GM23338 (cell line): ENCODE data around the gene CAMTA1. TPM values are rescaled to one million over a fixed set of nuclear protein-coding genes. Genes with fewer than 3 reads are reported as not detected.

Source experiments
- ATAC-seq: fragments of 200-7000 bp; cut with Tn5 transposase; 3 replicates; pipeline ENCODE4 v1.9.1; 2020
- DNase-seq: peaks from one replicate; pipeline ENCODE4 v3.0.0-alpha.2; 2015; ENCODE audit warnings: low spot score
- H2AFZ ChIP-seq: fragments of 200-600 bp; sonication (generic); 2 replicates; pipeline ENCODE4 v1.8.0; 2016; ENCODE audit warnings: antibody characterized with exemption, mild to moderate bottlenecking, moderate library complexity
- H3F3A ChIP-seq: fragments of 200-600 bp; sonication (generic); replicated peaks from 2 replicates; pipeline ENCODE4 v1.8.0; 2017; ENCODE audit warnings: antibody characterized with exemption, mixed run types, low read depth
- H3K27ac ChIP-seq: fragments of 200-600 bp; sonication (generic); 2 replicates; pipeline ENCODE4 v1.6.1; 2016; ENCODE audit warnings: low read depth
- H3K27me3 ChIP-seq: fragments of 200-600 bp; sonication (generic); 2 replicates; pipeline ENCODE4 v1.8.0; 2016; ENCODE audit warnings: mild to moderate bottlenecking, mixed run types, moderate library complexity; ENCODE audit not compliant: insufficient read depth
- H3K36me3 ChIP-seq: fragments of 200-600 bp; sonication (generic); 2 replicates; pipeline ENCODE4 v1.8.0; 2016; ENCODE audit warnings: mild to moderate bottlenecking; ENCODE audit not compliant: insufficient read depth
- H3K4me1 ChIP-seq: fragments of 200-600 bp; sonication (generic); 2 replicates; pipeline ENCODE4 v1.8.0; 2016; ENCODE audit warnings: mild to moderate bottlenecking, moderate library complexity; ENCODE audit not compliant: insufficient read depth
- H3K4me2 ChIP-seq: fragments of 200-600 bp; sonication (generic); 2 replicates; pipeline ENCODE4 v1.7.1; 2017; ENCODE audit warnings: mixed run types
- H3K4me3 ChIP-seq: fragments of 200-600 bp; sonication (generic); 2 replicates; pipeline ENCODE4 v1.6.1; 2016; ENCODE audit warnings: mixed run types
- H3K79me2 ChIP-seq: fragments of 200-600 bp; sonication (generic); replicated peaks from 2 replicates; pipeline ENCODE4 v1.8.0; 2017; ENCODE audit warnings: mild to moderate bottlenecking; ENCODE audit not compliant: insufficient read depth
- H3K9me2 ChIP-seq: fragments of 200-600 bp; sonication (generic); 2 replicates; pipeline ENCODE4 v1.8.0; 2017; ENCODE audit not compliant: insufficient read depth
- H4K20me1 ChIP-seq: fragments of 200-600 bp; sonication (generic); replicated peaks from 2 replicates; pipeline ENCODE4 v1.8.0; 2017; ENCODE audit warnings: mild to moderate bottlenecking; ENCODE audit not compliant: insufficient read depth
- H3K27ac Mint-ChIP-seq: 2 replicates; pipeline ENCODE4 v1.8.0; 2020; ENCODE audit warnings: inconsistent platforms, mild to moderate bottlenecking, moderate library complexity, mixed read lengths
- H3K27me3 Mint-ChIP-seq: 3 replicates; pipeline ENCODE4 v1.8.0; 2022; ENCODE audit warnings: low read depth, mild to moderate bottlenecking, moderate library complexity, mixed read lengths, inconsistent platforms; ENCODE audit not compliant: insufficient read depth, poor library complexity
- H3K36me3 Mint-ChIP-seq: 3 replicates; pipeline ENCODE4 v1.8.0; 2021; ENCODE audit warnings: low read depth, mild to moderate bottlenecking, inconsistent platforms, moderate library complexity, mixed read lengths
- H3K4me1 Mint-ChIP-seq: 3 replicates; pipeline ENCODE4 v1.8.0; 2020; ENCODE audit warnings: mild to moderate bottlenecking, inconsistent platforms, mixed read lengths
- H3K4me3 Mint-ChIP-seq: 3 replicates; pipeline ENCODE4 v1.8.0; 2021; ENCODE audit warnings: moderate library complexity, mild to moderate bottlenecking, inconsistent platforms, mixed read lengths
- H3K9me3 Mint-ChIP-seq: 3 replicates; pipeline ENCODE4 v1.8.0; 2020; ENCODE audit warnings: moderate library complexity, mild to moderate bottlenecking, inconsistent platforms, mixed read lengths
- CREB1 ChIP-seq: fragments of 250-450 bp; sonication (Bioruptor Pico); IDR thresholded peaks from 2 replicates; pipeline ENCODE4 v1.5.0; 2020; ENCODE audit warnings: low read depth, mild to moderate bottlenecking, moderate library complexity
- CTCF ChIP-seq, 2 experiments: fragments of 200-600 bp in 1 of 2; sonication (generic) in 1 of 2; conservative IDR thresholded peaks; 2 replicates each; pipeline versions ENCODE4 v1.5.1 to v1.6.1; 2016 to 2017; ENCODE audit warnings: antibody characterized with exemption in 2 of 2, low read depth in 2 of 2, mild to moderate bottlenecking in 2 of 2, moderate library complexity in 1 of 2
- EZH2 ChIP-seq: fragments of 200-600 bp; sonication (generic); IDR thresholded peaks from one replicate; pipeline ENCODE4 v1.8.0; 2017; ENCODE audit warnings: antibody characterized with exemption, mild to moderate bottlenecking, low read depth; ENCODE audit not compliant: unreplicated experiment
- EZH2phosphoT487 ChIP-seq: fragments of 200-600 bp; sonication (generic); IDR thresholded peaks from one replicate; pipeline ENCODE4 v1.8.1; 2018; ENCODE audit warnings: antibody characterized with exemption; ENCODE audit not compliant: unreplicated experiment
- JUNB ChIP-seq: IDR thresholded peaks from one replicate; pipeline ENCODE4 v1.6.1; 2016; ENCODE audit warnings: antibody characterized with exemption; ENCODE audit not compliant: unreplicated experiment
- NANOG ChIP-seq: IDR thresholded peaks from 2 replicates; pipeline ENCODE4 v1.6.1; 2016; ENCODE audit warnings: antibody characterized with exemption, borderline replicate concordance
- POLR2AphosphoS5 ChIP-seq: IDR thresholded peaks from 2 replicates; pipeline ENCODE4 v1.6.1; 2016; ENCODE audit warnings: antibody characterized with exemption, low read depth
- REST ChIP-seq: IDR thresholded peaks from one replicate; pipeline ENCODE4 v1.6.1; 2018; ENCODE audit warnings: antibody characterized with exemption; ENCODE audit not compliant: unreplicated experiment
- STAT1 ChIP-seq: IDR thresholded peaks from one replicate; pipeline ENCODE4 v1.6.1; 2016; ENCODE audit warnings: antibody characterized with exemption; ENCODE audit not compliant: unreplicated experiment
- ZNF114 ChIP-seq: fragments of 250-450 bp; sonication (Bioruptor Pico); IDR thresholded peaks from 2 replicates; pipeline ENCODE4 v1.5.0; 2020; ENCODE audit warnings: mild to moderate bottlenecking, moderate library complexity
- ZNF331 ChIP-seq: fragments of 250-450 bp; sonication (Bioruptor Pico); IDR thresholded peaks from 2 replicates; pipeline ENCODE4 v1.5.0; 2020; ENCODE audit warnings: low read depth, mild to moderate bottlenecking, moderate library complexity
- ZNF462 ChIP-seq: fragments of 250-450 bp; sonication (Bioruptor Pico); IDR thresholded peaks from 2 replicates; pipeline ENCODE4 v1.5.0; 2020; ENCODE audit warnings: mild to moderate bottlenecking, moderate library complexity
- polyA plus RNA-seq: library from polyadenylated mRNA; unstranded; fragments of >200 nt; fragmentation: Nextera tagmentation; extraction: Ambion mirVana; gene quantifications from 2 replicates; pipeline ENCODE4 v1.2.1, GENCODE V29; 2016
- total RNA-seq: library from RNA; depleted of rRNA; stranded (reverse); fragments of >200 nt; shearing (Covaris generic); gene quantifications from 2 replicates; pipeline ENCODE4 v1.2.3, GENCODE V29; 2014
- TF ChIP-seq, protein P1 (sequence below): IDR thresholded peaks from 2 replicates; pipeline ENCODE4 v1.6.1; 2016; ENCODE audit warnings: antibody characterized with exemption

CAMTA1 gene
- total and polyA plus RNA-seq, 2 experiments from 2014 or later = 115 to 519 TPM

GRCh38 chr1:7632176-7632575 is 846.9 kb downstream of the CAMTA1 start:
- Histone ChIP-seq H3K9me2 (no peaks in the 10 kb centered on the region), H3K36me3 (no peaks in the 10 kb centered on the region), H3K4me3 (no peak overlapping the region), H4K20me1 (no peaks in the 10 kb centered on the region), H3F3A (no peaks in the 10 kb centered on the region), H3K4me1 (no peaks in the 10 kb centered on the region), H3K79me2 (no peaks in the 10 kb centered on the region), H3K4me2 (no peak overlapping the region), H2AFZ (0 out of 2 replicates have a peak overlapping the region, but pooled peaks have one; percentile 28), H3K27ac (no peak overlapping the region), H3K27me3 (no peaks in the 10 kb centered on the region)
- peaks cover 8% of the 10 kb centered on the region for H3K4me1 Mint-ChIP-seq
- H3K9me3 Mint-ChIP-seq = no peaks in the 10 kb centered on the region
- no peak overlapping the region for H3K27ac Mint-ChIP-seq
- DNase-seq (no peak), ATAC-seq (no peak)
- no peak overlapping the region for H3K4me3 Mint-ChIP-seq
- H3K36me3 Mint-ChIP-seq = no peaks in the 10 kb centered on the region
- H3K27me3 Mint-ChIP-seq = peaks cover 17% of the 10 kb centered on the region
- TF ChIP-seq, protein P1, sequence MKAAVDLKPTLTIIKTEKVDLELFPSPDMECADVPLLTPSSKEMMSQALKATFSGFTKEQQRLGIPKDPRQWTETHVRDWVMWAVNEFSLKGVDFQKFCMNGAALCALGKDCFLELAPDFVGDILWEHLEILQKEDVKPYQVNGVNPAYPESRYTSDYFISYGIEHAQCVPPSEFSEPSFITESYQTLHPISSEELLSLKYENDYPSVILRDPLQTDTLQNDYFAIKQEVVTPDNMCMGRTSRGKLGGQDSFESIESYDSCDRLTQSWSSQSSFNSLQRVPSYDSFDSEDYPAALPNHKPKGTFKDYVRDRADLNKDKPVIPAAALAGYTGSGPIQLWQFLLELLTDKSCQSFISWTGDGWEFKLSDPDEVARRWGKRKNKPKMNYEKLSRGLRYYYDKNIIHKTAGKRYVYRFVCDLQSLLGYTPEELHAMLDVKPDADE = no peak
- TF ChIP-seq EZH2 = no peak
- TF ChIP-seq JUNB = no peak
- TF ChIP-seq ZNF462 = no peak
- no peak for TF ChIP-seq CTCF (conservative IDR thresholded peaks at IDR 0.05; ENCODE audit: low read depth in 2 of 2)
- no peak for TF ChIP-seq ZNF114
- TF ChIP-seq EZH2phosphoT487 = no peak
- TF ChIP-seq ZNF331 = no peak
- TF ChIP-seq POLR2AphosphoS5 = no peak
- no peak for TF ChIP-seq NANOG
- no peak for TF ChIP-seq CREB1 (CRISPR knock-in tag)
- no peak for TF ChIP-seq STAT1
- TF ChIP-seq REST = no peak
